ENCODE data around the gene C1GALT1C1L.
"Not testable (repeated sequence)": the region's sequence is repeated elsewhere in the genome, so short reads cannot be mapped to it uniquely, and the experiment has no call there.

Gene C1GALT1C1L

DNA sequence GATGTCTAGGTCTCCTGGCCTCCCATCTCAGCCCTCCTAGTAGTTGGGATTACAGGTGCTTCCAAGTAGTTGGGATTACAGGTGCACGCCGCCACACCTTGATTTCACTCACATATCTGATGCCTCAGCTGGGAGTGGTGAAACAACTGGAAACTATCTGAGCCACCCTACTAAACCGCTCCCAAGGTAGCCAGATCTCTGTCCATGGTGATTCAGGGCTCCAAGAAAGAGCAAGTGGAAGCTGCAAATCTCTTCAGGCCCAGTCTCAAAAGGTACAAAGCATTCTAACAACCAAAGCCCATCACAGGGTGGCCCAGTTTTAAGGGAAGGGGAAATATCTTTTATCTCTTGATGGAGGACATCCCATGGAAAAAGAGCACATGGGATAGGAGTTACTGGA, 19.0 kb downstream of the C1GALT1C1L start:
- H3K9ac ChIP-seq (ENCODE audit: low read depth in 1 of 2, low read length in 2 of 2), result no peak overlapping the region
- H3K36me3 ChIP-seq (ENCODE audit: control insufficient read depth in 1 of 2, insufficient read depth in 2 of 2, low read length in 2 of 2), result no peaks in the 10 kb centered on the region
- H3K4me1 ChIP-seq (ENCODE audit: control insufficient read depth in 1 of 2, insufficient read depth in 2 of 2, low read length in 2 of 2), result no peaks in the 10 kb centered on the region
- peaks cover 0 to 3% of the 10 kb centered on the region in 2 donors for H3K27me3 ChIP-seq (ENCODE audit: control insufficient read depth in 1 of 2, insufficient read depth in 2 of 2, low read length in 2 of 2)
- no peak overlapping the region for H3K4me3 ChIP-seq (ENCODE audit: low read depth in 1 of 2, low read length in 2 of 2)
- no peak overlapping the region for H3K27ac ChIP-seq (ENCODE audit: low read depth, low read length)
- H3K9me3 ChIP-seq (ENCODE audit: control insufficient read depth in 1 of 2, low read length in 2 of 2), result no peaks in the 10 kb centered on the region

DNA sequence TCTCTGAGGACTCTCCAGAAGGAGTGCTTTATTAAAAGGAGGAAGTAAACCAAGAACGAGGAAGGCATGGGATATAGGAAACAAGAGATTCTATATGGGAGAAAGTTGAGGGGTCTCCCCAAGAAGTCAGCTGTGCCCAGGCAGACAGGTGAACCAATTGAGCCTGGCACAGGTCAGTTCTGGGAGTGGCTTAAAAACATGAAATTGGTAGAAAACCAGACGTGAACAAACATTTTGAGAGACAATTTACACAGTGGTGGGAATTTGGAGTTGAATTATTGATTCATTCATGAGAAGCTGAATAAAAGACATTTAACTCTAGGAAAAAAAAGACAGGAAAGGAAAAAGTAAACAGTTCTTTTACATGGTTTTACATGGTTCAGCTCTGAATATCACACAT, 22.7 kb downstream of the C1GALT1C1L start:
- no peak overlapping the region for H3K9ac ChIP-seq (ENCODE audit: low read depth in 1 of 2, low read length in 2 of 2)
- H3K27me3 ChIP-seq (ENCODE audit: control insufficient read depth in 1 of 2, insufficient read depth in 2 of 2, low read length in 2 of 2), result peaks cover 0 to 3% of the 10 kb centered on the region in 2 donors
- H3K4me1 ChIP-seq (ENCODE audit: control insufficient read depth in 1 of 2, insufficient read depth in 2 of 2, low read length in 2 of 2), result no peaks in the 10 kb centered on the region
- no peak overlapping the region for H3K27ac ChIP-seq (ENCODE audit: low read depth, low read length)
- no peaks in the 10 kb centered on the region for H3K36me3 ChIP-seq (ENCODE audit: control insufficient read depth in 1 of 2, insufficient read depth in 2 of 2, low read length in 2 of 2)
- no peaks in the 10 kb centered on the region for H3K9me3 ChIP-seq (ENCODE audit: control insufficient read depth in 1 of 2, low read length in 2 of 2)
- H3K4me3 ChIP-seq (ENCODE audit: low read depth in 1 of 2, low read length in 2 of 2), result no peak overlapping the region

DNA sequence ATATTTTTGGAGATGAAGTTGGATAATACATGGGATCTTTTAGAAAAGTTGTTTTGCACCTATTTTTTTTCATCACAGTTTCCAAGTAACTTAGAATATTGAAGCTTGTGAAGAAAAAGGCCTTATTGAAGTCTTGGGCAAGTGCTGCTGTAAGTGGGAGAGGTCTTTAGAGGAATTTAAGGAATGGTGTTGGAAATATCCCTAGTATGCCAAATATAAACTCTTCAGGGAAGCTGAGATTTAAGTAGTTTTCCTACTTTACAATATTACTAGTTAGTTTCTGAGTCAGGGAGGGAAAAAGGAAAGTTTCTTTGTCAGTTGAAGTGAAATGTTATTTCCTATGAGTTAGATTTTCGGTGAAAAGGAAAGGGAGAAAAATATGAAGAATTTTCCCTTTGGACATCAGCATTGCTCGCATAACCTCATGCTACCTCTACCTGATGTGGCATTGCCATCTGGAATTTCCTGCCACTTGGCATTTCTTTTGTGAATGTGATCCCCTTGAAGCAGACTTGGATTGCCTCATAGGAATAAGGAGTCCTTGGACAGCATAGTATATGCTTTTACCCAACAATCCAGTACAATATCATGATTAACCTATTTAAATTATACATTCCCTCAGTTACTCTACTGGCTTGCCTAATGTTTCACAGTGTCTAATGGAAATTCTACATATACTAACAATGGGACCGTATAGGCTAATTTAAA, 27.1 kb downstream of the C1GALT1C1L start:
- no peaks in the 10 kb centered on the region for H3K36me3 ChIP-seq (ENCODE audit: control insufficient read depth in 1 of 2, insufficient read depth in 2 of 2, low read length in 2 of 2)
- no peak overlapping the region for H3K9ac ChIP-seq (ENCODE audit: low read depth in 1 of 2, low read length in 2 of 2)
- no peak overlapping the region for H3K27ac ChIP-seq (ENCODE audit: low read depth, low read length)
- H3K9me3 ChIP-seq (ENCODE audit: control insufficient read depth in 1 of 2, low read length in 2 of 2), result no peaks in the 10 kb centered on the region
- no peaks in the 10 kb centered on the region for H3K4me1 ChIP-seq (ENCODE audit: control insufficient read depth in 1 of 2, insufficient read depth in 2 of 2, low read length in 2 of 2)
- no peak overlapping the region for H3K4me3 ChIP-seq (ENCODE audit: low read depth in 1 of 2, low read length in 2 of 2)
- H3K27me3 ChIP-seq (ENCODE audit: control insufficient read depth in 1 of 2, insufficient read depth in 2 of 2, low read length in 2 of 2), result peaks cover 0 to 3% of the 10 kb centered on the region in 2 donors

DNA sequence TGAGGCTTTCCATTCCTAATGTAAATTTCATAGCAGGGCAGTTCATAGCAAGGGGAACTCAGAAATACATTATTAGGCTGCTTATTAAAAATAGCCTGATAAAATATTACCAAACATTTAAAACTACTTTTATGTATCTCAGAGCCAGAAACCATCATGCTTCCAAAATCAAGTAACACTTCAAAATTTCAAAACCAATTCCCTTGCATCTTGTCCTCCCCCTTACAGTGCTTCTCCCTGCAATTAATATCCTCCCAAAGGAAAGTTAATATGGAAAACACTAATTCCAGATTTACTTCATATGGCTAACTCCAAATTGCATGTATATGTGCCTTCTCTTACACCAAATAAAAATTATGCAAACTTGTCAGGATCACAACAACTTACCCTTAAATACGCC, 32.5 kb downstream of the C1GALT1C1L start:
- Histone ChIP-seq H3K4me1 (ENCODE audit: control insufficient read depth in 1 of 2, insufficient read depth in 2 of 2, low read length in 2 of 2) (no peaks in the 10 kb centered on the region), H3K9ac (ENCODE audit: low read depth in 1 of 2, low read length in 2 of 2) (no peak overlapping the region), H3K27ac (ENCODE audit: low read depth, low read length) (no peak overlapping the region), H3K9me3 (ENCODE audit: control insufficient read depth in 1 of 2, low read length in 2 of 2) (peaks cover 0 to 2% of the 10 kb centered on the region in 2 donors), H3K4me3 (ENCODE audit: low read depth in 1 of 2, low read length in 2 of 2) (no peak overlapping the region), H3K36me3 (ENCODE audit: control insufficient read depth in 1 of 2, insufficient read depth in 2 of 2, low read length in 2 of 2) (no peaks in the 10 kb centered on the region), H3K27me3 (ENCODE audit: control insufficient read depth in 1 of 2, insufficient read depth in 2 of 2, low read length in 2 of 2) (no peaks in the 10 kb centered on the region)

GRCh38 chr2:43642363-43642762, 33.9 kb downstream of the C1GALT1C1L start:
- no peak overlapping the region for H3K27ac ChIP-seq (ENCODE audit: low read depth, low read length)

GRCh38 chr2:43637030-43637803, 39.0 kb downstream of the C1GALT1C1L start, which contains the start of gene PLEKHH2:
TSS of gene PLEKHH2 (plus strand) at chr2:43637260. CDS start at chr2:43644674, 7,414 bp downstream.
- H3K27me3 ChIP-seq (ENCODE audit: control insufficient read depth in 1 of 2, insufficient read depth in 2 of 2, low read length in 2 of 2), result peaks cover 14 to 16% of the 10 kb centered on the region in 2 donors

More at GRCh38 chr2:43642363-43642762, 33.9 kb downstream of the C1GALT1C1L start:
- H3K27me3 ChIP-seq (ENCODE audit: control insufficient read depth in 1 of 2, insufficient read depth in 2 of 2, low read length in 2 of 2), result peaks cover 0 to 7% of the 10 kb centered on the region in 2 donors
- no peak overlapping the region for H3K9ac ChIP-seq (ENCODE audit: low read depth in 1 of 2, low read length in 2 of 2)
- H3K4me1 ChIP-seq (ENCODE audit: control insufficient read depth in 1 of 2, insufficient read depth in 2 of 2, low read length in 2 of 2), result no peaks in the 10 kb centered on the region
- no peak overlapping the region for H3K4me3 ChIP-seq (ENCODE audit: low read depth in 1 of 2, low read length in 2 of 2)
- H3K9me3 ChIP-seq (ENCODE audit: control insufficient read depth in 1 of 2, low read length in 2 of 2), result peaks cover 0 to 2% of the 10 kb centered on the region in 2 donors
- H3K36me3 ChIP-seq (ENCODE audit: control insufficient read depth in 1 of 2, insufficient read depth in 2 of 2, low read length in 2 of 2), result no peaks in the 10 kb centered on the region

GRCh38 chr2:43636621-43637020, 39.6 kb downstream of the C1GALT1C1L start:
- no peaks in the 10 kb centered on the region for H3K36me3 ChIP-seq (ENCODE audit: control insufficient read depth in 1 of 2, insufficient read depth in 2 of 2, low read length in 2 of 2)
- no peak overlapping the region for H3K27ac ChIP-seq (ENCODE audit: low read depth, low read length)
- H3K9me3 ChIP-seq (ENCODE audit: control insufficient read depth in 1 of 2, low read length in 2 of 2), result peaks cover 0 to 2% of the 10 kb centered on the region in 2 donors
- H3K9ac ChIP-seq (ENCODE audit: low read depth in 1 of 2, low read length in 2 of 2), result no peak overlapping the region
- peaks cover 14 to 16% of the 10 kb centered on the region in 2 donors for H3K27me3 ChIP-seq (ENCODE audit: control insufficient read depth in 1 of 2, insufficient read depth in 2 of 2, low read length in 2 of 2)
- peak overlapping the region; percentile 60 to 85 for H3K4me3 ChIP-seq (ENCODE audit: low read depth in 1 of 2, low read length in 2 of 2)
- peaks cover 0 to 8% of the 10 kb centered on the region in 2 donors for H3K4me1 ChIP-seq (ENCODE audit: control insufficient read depth in 1 of 2, insufficient read depth in 2 of 2, low read length in 2 of 2)

More at GRCh38 chr2:43637030-43637803, 39.0 kb downstream of the C1GALT1C1L start, which contains the start of gene PLEKHH2:
- Histone ChIP-seq H3K9me3 (ENCODE audit: control insufficient read depth in 1 of 2, low read length in 2 of 2) (peaks cover 0 to 2% of the 10 kb centered on the region in 2 donors), H3K4me3 (ENCODE audit: low read depth in 1 of 2, low read length in 2 of 2) (peak within 1 kb of the TSS; percentile 60 to 85), H3K27ac (ENCODE audit: low read depth, low read length) (peak within 1 kb of the TSS; percentile 31), H3K9ac (ENCODE audit: low read depth in 1 of 2, low read length in 2 of 2) (peak within 1 kb of the TSS; percentile 22 to 43), H3K36me3 (ENCODE audit: control insufficient read depth in 1 of 2, insufficient read depth in 2 of 2, low read length in 2 of 2) (no peaks in the 10 kb centered on the region), H3K4me1 (ENCODE audit: control insufficient read depth in 1 of 2, insufficient read depth in 2 of 2, low read length in 2 of 2) (peaks cover 0 to 8% of the 10 kb centered on the region in 2 donors)

- H3K36me3 ChIP-seq (ENCODE audit: control insufficient read depth in 1 of 2, insufficient read depth in 2 of 2, low read length in 2 of 2); H3K4me1 ChIP-seq (ENCODE audit: control insufficient read depth in 1 of 2, insufficient read depth in 2 of 2, low read length in 2 of 2); H3K9me3 ChIP-seq (ENCODE audit: control insufficient read depth in 1 of 2, low read length in 2 of 2); H3K9ac ChIP-seq (ENCODE audit: low read depth in 1 of 2, low read length in 2 of 2); H3K27ac ChIP-seq (ENCODE audit: low read depth, low read length); H3K4me3 ChIP-seq (ENCODE audit: low read depth in 1 of 2, low read length in 2 of 2): not testable (repeated sequence)
- peaks cover 14 to 16% of the 10 kb centered on the region in 2 donors for H3K27me3 ChIP-seq (ENCODE audit: control insufficient read depth in 1 of 2, insufficient read depth in 2 of 2, low read length in 2 of 2)
These were observed 40.1 kb downstream of the C1GALT1C1L start for GRCh38 chr2:43636153-43636552.

DNA sequence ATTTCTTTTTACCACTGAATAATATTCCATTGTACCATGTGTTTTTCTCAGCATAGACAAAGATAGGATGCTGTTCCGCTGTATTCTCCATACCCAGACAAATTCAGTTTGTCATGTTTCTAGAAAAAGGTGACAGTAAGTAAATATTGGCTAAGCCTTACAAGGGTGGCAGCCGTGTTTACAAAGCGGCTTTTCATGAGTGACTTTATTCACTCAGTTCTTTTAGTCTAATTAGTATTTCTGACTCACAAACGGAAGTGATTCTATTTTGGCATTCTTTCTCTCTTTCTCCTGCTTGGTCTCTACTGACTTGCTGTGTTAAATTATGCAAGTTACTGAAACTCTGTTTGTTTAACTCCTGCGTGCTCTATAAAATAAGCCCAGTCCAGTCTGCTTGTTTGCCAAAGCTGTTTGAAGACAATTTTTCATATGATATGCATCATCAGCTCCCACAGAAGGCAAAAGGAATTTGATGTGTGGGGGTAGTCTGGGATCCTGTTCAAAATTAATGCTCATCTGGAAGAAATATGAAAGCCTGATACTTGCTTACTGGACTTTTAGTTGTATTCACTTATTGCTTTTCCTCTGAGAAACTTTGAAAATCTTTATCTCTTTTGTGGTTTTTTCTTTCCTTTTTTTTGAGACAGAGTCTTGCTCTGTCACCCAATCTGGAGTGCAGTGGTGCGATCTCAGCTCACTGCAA, 41.5 kb downstream of the C1GALT1C1L start:
- no peak overlapping the region for H3K4me3 ChIP-seq (ENCODE audit: low read depth in 1 of 2, low read length in 2 of 2)
- peaks cover 0 to 8% of the 10 kb centered on the region in 2 donors for H3K4me1 ChIP-seq (ENCODE audit: control insufficient read depth in 1 of 2, insufficient read depth in 2 of 2, low read length in 2 of 2)
- no peak overlapping the region for H3K27ac ChIP-seq (ENCODE audit: low read depth, low read length)
- peaks cover 0 to 2% of the 10 kb centered on the region in 2 donors for H3K9me3 ChIP-seq (ENCODE audit: control insufficient read depth in 1 of 2, low read length in 2 of 2)
- no peak overlapping the region for H3K9ac ChIP-seq (ENCODE audit: low read depth in 1 of 2, low read length in 2 of 2)
- no peaks in the 10 kb centered on the region for H3K36me3 ChIP-seq (ENCODE audit: control insufficient read depth in 1 of 2, insufficient read depth in 2 of 2, low read length in 2 of 2)
- H3K27me3 ChIP-seq (ENCODE audit: control insufficient read depth in 1 of 2, insufficient read depth in 2 of 2, low read length in 2 of 2), result peaks cover 14 to 16% of the 10 kb centered on the region in 2 donors

All from duodenal mucosa (tissue), 2 donors.